LNCAP (cell line): ENCODE results near the gene SSTR1.

Source experiments
- TF ChIP-seq, protein P1 (sequence below): fragments of 450-650 bp; IDR thresholded peaks from 2 replicates; pipeline ENCODE4 v1.5.1; 2017; ENCODE audit warnings: mild to moderate bottlenecking

Gene SSTR1

DNA sequence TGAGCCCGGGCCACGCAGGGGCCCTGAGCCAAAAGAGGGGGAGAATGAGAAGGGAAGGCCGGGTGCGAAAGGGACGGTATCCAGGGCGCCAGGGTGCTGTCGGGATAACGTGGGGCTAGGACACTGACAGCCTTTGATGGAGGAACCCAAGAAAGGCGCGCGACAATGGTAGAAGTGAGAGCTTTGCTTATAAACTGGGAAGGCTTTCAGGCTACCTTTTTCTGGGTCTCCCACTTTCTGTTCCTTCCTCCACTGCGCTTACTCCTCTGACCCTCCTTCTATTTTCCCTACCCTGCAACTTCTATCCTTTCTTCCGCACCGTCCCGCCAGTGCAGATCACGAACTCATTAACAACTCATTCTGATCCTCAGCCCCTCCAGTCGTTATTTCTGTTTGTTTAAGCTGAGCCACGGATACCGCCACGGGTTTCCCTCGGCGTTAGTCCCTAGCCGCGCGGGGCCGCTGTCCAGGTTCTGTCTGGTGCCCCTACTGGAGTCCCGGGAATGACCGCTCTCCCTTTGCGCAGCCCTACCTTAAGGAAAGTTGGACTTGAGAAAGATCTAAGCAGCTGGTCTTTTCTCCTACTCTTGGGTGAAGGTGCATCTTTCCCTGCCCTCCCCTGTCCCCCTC is 3.0 kb downstream of the SSTR1 start:
- TF ChIP-seq, protein P1, sequence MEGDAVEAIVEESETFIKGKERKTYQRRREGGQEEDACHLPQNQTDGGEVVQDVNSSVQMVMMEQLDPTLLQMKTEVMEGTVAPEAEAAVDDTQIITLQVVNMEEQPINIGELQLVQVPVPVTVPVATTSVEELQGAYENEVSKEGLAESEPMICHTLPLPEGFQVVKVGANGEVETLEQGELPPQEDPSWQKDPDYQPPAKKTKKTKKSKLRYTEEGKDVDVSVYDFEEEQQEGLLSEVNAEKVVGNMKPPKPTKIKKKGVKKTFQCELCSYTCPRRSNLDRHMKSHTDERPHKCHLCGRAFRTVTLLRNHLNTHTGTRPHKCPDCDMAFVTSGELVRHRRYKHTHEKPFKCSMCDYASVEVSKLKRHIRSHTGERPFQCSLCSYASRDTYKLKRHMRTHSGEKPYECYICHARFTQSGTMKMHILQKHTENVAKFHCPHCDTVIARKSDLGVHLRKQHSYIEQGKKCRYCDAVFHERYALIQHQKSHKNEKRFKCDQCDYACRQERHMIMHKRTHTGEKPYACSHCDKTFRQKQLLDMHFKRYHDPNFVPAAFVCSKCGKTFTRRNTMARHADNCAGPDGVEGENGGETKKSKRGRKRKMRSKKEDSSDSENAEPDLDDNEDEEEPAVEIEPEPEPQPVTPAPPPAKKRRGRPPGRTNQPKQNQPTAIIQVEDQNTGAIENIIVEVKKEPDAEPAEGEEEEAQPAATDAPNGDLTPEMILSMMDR: no peak

DNA sequence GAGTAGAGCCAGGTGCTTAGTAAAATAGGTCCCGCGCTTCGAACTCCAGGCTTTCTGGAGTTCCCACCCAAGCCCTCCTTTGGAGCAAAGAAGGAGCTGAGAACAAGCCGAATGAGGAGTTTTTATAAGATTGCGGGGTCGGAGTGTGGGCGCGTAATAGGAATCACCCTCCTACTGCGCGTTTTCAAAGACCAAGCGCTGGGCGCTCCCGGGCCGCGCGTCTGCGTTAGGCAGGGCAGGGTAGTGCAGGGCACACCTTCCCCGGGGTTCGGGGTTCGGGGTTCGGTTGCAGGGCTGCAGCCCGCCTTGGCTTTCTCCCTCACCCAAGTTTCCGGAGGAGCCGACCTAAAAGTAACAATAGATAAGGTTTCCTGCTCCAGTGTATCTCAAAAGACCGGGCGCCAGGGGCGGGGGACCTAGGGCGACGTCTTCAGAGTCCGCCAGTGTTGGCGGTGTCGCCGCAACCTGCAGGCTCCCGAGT is 3.6 kb downstream of the SSTR1 start:
- TF ChIP-seq, protein P1: no peak

DNA sequence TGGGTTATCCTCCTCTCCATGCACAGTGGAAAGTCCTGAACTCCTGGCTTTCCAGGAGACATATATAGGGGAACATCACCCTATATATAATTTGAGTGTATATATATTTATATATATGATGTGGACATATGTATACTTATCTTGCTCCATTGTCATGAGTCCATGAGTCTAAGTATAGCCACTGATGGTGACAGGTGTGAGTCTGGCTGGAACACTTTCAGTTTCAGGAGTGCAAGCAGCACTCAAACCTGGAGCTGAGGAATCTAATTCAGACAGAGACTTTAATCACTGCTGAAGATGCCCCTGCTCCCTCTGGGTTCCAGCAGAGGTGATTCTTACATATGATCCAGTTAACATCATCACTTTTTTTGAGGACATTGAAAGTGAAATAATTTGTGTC is 4.4 kb downstream of the SSTR1 start:
- TF ChIP-seq, protein P1: no peak

DNA sequence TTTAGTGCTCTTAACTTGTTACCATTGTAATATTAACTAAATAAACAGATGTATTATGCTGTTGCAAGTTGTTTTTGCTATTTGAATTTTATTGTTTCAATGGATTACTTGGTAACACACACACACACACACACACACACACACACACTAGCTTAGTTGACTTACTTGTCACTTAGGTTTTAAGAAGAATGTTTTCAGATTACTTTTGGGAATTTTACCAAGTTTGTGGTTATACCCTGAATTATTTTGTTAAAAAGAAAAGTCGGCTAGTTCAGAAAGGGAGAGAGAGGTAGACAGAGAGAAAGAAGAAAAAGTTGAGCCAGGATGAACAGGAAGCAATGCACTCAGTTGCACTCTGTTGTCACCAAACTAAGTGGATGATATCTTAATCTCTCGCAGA is 5.3 kb downstream of the SSTR1 start:
- TF ChIP-seq, protein P1: no peak

DNA sequence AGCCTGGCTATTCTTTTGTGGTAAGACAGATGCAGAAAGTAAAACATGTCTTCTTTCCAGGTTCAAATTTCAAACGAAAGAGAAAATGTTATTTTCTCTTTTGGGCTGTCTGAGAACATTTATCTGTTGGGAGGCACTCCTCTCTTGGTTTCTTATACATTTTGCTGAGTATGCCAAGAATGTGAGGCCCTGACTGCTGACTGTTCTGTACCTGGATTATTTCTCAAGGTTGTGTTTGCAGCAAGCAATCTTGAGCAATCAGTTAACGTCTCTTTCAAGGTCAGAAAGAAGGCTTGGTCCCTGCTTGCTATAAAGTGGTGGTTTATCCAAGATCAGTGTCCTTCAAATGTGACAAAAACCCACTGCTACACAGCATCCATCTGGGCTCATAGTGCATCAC is 9.8 kb downstream of the SSTR1 start:
- TF ChIP-seq, protein P1: no peak

DNA sequence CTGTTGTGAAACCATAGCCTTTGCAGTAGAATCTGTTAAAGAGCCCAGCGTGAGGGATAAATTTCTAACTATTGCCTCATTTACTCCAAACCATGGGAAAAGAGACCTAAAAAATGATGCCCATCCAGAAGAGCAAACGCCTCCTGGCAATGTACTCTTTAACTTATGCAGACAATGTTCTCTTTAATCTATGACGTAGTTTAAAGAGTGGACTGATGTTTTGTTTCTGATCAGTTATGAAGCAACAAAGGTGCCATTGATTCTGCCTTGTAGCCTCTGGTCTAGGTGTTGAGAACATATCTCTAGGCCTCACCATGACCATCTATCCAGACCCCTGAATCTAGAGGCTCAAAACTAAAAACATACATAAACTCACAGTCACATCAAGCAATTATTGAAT is 13.4 kb downstream of the SSTR1 start:
- TF ChIP-seq, protein P1: no peak

DNA sequence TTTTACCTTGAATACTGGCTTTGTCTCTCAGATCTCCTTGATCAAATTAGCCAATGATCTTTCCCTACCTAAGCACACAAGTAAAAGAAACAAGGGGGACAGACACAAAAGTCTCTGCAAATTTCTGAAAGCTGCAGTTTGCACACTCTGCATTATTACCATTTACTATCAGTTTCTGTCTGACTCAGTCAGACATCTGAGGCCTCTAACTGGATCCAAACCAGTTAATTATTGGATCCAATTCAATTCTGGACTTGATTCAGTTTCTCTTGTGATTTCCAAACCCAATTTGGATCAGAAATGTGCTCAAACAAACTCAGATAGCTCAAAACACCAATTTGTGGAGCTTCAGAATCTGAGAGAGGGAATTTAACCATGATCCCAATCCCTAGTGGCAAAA is 16.6 kb downstream of the SSTR1 start:
- TF ChIP-seq, protein P1: no peak

DNA sequence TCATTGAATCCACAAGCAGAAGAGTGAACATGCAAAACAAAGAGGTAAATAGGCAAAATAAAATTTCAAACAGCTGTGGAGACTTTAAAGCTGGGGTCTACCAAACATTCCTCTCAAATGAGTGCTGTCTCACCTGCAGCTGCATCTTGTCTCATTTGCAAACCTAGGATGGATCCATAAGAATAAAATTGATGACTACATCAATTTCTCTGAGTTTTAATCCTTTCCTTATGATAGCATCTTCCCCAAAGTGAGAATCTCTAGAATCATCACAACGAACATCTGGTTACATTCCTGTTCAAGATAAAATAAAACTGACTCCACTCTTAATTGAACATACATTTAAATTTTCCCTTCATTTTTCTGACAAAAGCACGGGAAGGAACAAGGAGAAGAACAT is 18.2 kb downstream of the SSTR1 start:
- TF ChIP-seq, protein P1: no peak
